Activated naive CD4-positive, alpha-beta T cell treated with anti-CD3 and anti-CD28 coated beads, Interleukin-2, amount 50 U/mL, for 16 hours (primary cell): ENCODE data around the gene CCDC24.

Experiments used
- DNase-seq: peaks from one replicate; pipeline ENCODE4 v3.0.0-alpha.2; 2020

Gene CCDC24

GRCh38 chr1:44000122-44000665 is 8.8 kb downstream of the CCDC24 start:
- DNase-seq = no peak

GRCh38 chr1:44002165-44002564 is 10.8 kb downstream of the CCDC24 start:
- DNase-seq = no peak

GRCh38 chr1:44002606-44003157 is 11.3 kb downstream of the CCDC24 start:
- no peak for DNase-seq

DNA sequence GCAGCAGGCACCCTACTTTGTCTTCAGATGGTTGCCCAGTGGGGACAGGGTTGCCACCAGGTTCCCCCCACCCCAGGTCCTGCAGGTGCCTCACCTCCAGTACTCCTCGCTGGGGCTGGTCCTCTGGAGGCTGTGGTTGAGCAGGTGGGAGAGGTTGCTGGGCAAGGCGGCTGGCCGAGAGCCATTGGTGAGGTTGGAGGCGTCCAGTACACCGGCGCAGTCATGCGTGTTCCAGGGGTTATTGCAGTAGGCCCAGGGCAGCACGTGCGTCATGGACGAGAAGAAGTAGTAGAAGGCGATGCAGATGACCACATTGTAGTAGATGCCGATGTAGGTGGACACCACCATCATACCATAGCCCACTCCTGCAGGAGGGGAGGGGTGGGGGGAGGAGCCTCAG is 16.9 kb downstream of the CCDC24 start:
- DNase-seq = no peak

DNA sequence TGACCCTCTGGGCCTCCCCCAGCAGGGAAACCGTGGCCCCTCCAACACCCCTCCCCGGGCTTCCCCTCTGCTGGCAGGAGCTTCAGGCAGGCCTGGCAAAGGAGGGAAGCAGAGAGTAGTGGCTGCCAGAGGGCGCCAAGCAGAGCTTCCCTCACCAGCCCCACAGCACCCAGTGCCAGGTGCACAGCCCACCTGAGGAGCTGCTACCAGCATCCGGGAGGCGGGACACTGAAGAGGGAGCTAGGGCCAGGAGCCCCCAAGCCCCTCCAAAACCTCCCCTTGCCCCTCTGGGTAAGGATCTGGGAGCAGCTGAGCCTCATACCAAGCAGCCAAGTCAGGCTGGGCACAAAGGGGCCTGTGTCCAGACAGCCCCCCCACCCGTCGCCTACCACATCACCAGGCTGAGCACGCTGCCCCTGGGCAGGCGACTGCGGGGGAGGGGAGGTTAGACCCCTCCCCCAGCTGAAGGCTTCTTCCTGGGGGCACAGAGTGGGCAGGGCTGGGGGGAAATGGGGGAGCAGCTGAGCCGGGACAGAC is 19.6 kb downstream of the CCDC24 start:
- no peak for DNase-seq

DNA sequence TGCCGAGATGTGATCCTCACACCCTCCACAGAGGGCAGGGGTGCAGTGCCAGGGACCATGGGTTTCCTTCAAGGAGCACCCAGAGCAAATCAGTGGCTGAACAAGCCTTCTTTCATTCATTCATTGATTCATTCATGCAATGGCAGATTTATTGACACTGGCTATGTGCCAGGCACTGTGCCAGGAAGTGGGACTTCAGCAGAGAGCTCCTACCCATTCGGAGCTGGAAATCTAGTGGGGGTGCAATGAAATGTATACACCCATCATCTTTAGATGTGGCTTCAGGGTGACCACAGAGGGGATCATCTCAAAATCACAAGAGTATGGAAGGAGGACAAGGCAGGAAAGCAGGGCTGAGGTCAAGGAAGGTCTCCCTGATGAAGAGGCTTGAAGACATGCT is 21.0 kb downstream of the CCDC24 start:
- no peak for DNase-seq

DNA sequence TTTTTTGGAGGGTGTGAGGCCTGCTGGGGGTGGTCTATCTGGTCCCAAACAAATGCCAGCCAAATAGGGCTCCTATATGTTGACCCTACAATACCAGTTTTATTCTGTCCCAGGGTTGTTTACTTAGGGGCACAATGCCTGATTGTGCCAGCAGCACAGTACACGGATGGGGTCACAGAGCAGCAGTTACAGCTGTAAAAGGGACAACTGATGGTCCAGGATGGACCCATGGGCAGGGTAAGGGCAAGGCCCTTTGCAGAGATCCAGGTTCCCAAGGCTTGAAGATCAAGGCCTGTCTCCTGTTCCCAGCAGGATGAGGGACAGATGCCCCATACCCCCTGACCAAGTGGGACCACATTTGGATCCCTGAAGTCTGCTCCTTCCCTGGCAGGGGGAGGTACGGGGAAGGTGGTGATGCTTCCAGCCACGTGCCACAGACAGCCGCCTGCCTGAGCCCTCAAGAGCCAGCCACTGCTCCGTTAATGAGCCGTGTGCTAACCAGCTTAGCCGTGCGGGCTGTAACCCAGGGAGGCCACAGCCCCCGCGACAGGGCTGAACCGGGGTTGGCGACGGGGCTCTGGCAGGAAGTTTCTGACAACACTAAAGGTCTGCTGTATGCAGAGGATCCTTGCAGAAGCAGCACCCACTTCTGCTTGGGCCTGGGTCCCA is 21.7 kb downstream of the CCDC24 start:
- no peak for DNase-seq

GRCh38 chr1:44013949-44014348 is 22.6 kb downstream of the CCDC24 start:
- no peak for DNase-seq

GRCh38 chr1:44014365-44015104 is 23.1 kb downstream of the CCDC24 start:
- DNase-seq = no peak

- DNase-seq = no peak
These were observed 23.8 kb downstream of the CCDC24 start for GRCh38 chr1:44015206-44015605.

DNA sequence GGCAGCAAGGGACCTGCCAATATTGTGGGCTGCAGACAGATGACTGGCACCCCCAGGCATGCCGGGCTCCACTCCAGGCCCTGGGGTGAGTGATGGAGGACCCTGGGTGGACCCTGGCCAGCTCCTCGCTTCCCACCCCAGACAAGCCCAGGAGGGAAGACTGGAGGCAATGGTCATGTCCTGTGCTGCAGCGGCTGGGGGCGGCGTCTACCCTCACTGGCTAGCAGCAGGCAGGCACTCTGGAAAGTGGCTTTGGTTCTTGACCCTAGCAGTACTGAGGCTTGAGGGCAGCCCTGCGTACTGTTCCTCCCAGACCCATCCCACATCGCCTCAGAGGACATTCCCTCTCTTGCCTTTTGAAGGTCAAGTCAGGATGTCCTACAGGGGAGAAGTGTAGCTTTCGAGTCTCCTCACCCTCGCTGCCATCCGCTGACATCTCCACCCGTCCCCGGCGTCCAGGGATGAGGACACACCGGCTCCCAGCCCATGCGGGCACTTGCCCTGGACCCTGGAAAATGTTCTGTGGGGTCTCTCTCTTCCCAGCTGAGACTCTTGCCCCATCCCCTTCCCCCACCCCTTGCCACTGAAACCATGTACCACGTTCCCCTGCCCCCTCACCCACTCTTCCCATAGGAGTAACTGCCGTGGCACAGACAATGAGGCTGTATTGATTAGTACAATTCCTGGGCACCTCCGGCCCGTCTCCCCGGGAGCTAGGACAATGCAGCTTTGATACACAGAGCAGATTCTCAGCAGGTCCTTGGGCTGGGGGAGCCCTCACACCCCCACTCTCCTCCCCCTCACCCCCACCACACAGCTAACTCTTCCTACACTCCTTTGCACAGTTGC is 24.9 kb downstream of the CCDC24 start:
- no peak for DNase-seq

DNA sequence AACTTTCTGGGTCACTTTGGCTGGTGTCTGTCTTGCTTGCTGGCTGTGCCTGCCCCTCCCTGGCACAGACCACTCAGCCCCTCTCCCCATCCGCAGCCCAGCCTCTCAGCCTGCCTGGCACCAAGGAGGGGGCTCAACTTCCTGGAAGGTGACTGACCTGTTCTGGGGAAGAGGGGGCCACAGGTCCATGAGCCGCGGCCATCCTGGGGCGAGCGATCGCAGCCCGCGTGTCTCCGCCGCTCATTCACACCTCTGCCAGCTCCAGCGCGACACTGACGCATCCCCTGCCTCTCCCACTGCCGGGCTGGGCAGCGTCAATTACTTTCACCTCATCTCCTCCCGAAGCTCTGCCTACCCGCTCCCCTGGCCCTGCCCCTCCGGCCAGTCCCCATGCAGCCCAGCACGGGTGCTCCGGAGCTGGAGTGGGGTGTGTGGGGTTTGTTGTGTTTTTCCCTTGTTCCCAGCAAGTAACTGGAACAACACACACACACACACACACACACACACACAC is 25.5 kb downstream of the CCDC24 start:
- DNase-seq = no peak

DNA sequence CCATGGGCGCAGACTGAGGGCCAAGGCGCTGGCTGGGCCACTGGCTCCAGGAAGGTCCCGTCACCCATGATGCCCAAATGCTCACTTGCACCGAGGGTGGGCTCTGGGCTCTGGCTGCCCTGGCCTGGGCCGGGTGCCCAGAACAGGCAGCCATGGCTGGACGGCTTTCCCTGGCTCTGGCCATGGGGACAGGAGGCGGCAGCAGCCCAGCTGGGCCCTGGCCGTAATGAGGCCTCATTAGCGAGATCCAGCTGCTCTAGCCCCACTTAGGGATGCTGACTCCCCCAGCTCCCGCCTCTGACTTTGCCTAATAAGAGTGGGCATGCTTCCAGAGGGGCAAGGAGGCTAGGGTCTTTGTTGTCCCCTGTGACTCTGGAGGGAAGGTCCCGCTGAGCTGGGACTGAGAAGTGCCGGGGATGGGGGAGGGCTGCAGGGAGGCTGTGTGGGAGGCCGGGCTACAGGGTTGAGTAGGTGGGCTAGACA is 28.1 kb downstream of the CCDC24 start:
- no peak for DNase-seq

- no peak for DNase-seq
These were observed 29.1 kb downstream of the CCDC24 start for GRCh38 chr1:44020464-44020863.

DNA sequence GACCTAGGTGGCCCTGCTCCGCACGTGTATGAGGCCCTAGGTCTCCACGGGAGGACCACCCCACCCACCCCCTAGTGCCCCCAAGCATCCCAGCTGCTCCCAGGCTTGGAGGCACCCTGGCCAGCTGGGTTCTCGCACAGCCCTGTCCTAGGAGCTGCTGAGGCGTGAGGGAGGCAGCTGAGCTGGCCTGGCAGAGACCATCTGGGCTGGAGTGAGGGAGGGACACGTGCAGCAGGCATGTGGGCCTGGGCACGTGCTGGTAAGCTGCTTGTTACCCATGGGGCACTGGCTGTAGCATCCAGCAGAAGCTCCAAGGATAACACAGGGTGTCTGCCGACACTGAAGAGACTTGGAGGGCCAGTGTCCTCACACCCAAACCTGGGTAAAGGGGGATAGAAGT is 29.8 kb downstream of the CCDC24 start:
- DNase-seq = no peak

GRCh38 chr1:44021581-44022321 is 30.4 kb downstream of the CCDC24 start:
- no peak for DNase-seq

- no peak for DNase-seq
These were observed 32.9 kb downstream of the CCDC24 start for GRCh38 chr1:44024031-44024902.

DNA sequence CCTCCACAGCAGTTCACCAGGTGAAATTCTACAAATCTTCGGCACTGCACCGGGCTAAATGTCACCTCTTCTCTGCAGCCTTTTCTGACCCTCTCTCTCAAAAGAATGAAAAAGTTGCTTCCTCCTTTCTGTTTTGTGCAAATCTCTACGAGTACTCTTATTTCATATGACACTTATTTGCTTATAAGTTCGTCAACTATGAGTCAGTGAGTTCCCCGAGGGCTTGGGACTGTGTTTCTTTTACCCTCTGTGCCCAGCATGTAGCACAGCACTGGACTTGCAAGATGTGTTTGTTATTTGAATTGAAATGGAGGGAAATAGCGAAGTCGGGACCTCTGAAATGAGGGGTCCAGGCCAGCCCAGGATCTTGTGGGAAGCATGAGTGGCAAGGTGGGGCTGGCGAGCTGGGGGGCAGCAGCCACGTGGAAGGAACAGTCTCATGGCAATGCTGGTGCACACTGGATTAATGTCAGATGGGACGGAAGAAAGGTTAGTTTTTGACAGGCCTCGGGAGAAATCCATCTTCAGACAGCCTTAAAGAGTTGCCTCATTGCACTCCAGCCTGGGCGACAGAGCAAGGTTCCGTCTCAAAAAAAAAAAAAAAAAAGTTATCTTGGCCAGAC is 33.6 kb downstream of the CCDC24 start:
- DNase-seq = no peak

- DNase-seq = peak; percentile 4
These were observed 34.4 kb downstream of the CCDC24 start for GRCh38 chr1:44025816-44026215.

- DNase-seq = no peak
These were observed 35.9 kb downstream of the CCDC24 start for GRCh38 chr1:44027320-44027719.
